ENCODE results near the gene CKLF. TPM values are rescaled to one million over a fixed set of nuclear protein-coding genes. Genes with fewer than 3 reads are reported as not detected.
A peak's percentile ranks its signal among the peaks of the same experiment; 100 is the strongest.
"Not testable (repeated sequence)": the region's sequence is repeated elsewhere in the genome, so short reads cannot be mapped to it uniquely, and the experiment has no call there.

The CKLF gene
- total RNA-seq, 1 experiment from 2014 or later = 97.0 TPM

DNA sequence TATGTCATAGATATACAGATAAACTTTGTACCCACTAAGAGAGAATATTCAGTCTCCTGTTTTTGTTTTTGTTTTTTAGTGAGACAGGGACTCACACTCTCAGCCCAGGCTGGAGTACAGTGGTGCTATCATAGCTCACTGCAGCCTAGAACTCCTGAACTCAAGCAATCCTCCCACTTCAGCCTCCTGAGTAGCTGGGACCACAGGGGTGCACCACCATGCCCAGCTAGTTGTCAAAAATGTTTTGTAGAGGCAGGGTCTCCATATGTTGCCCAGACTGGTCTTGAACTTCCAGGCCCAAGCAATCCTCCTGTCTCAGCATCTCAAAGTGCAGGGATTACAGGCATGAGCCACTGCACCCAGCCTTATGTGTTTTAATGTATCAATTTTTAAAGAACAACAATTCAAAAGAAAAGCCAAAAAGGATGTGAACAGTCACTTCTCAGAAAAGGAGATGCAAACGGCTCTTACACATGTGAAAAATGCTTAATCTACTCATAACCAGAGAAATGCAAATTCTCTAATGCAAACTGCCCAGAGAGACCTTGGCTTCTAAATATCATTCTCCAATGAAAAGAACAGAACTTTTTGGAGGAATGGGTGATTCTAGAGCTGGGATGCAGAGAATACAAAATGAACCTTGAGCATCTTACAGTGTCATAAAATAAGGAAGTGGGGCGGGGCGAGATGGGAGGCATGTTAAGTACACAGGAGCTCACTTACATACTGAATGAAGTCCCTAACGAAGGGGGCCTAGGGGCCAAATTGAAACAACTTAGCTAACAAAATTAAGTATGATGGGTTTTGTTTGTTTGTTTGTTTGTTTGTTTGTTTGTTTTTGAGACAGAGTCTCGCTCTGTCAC, 44.8 kb downstream of the CKLF start:
- DNase-seq (ENCODE audit: low spot score) = no peak

DNA sequence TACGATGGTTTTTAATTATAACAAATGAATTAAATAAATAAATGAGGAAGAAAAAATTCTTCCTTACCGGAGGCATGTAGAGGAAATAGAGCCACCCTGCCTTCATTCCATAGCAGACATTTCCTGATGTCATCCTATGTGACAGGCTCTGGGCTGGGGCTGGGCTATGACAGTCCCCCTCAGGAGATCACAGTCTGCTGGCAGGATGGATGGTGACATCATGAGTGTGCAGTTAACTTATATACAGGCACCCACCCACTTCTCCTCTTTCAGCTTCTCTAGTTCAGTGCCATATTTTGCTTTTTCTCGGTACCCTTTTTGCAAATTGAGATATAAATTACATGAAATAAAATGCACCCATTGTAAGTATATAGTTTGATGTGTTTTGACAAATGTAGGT, 45.7 kb downstream of the CKLF start:
- no peak for DNase-seq (ENCODE audit: low spot score)

DNA sequence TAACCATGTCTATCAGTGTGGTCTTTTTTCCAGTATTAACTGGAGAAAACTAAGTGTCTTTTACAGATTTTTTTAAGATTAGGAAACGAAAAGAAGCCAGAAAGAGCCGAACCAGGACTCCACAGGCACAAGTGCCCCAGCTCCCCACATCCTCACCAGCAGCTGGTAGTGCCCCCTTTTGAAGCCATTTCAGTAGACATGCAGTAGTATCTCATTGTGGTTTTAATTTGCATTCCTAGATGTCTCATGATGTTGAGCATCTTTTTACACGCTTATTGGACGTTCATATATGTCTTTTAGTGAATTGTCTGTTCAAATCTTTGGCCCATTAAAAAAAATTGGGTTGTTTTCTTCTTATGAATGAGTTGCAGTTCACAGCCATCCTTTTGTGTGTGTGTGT, 47.4 kb downstream of the CKLF start:
- DNase-seq (ENCODE audit: low spot score) = no peak

DNA sequence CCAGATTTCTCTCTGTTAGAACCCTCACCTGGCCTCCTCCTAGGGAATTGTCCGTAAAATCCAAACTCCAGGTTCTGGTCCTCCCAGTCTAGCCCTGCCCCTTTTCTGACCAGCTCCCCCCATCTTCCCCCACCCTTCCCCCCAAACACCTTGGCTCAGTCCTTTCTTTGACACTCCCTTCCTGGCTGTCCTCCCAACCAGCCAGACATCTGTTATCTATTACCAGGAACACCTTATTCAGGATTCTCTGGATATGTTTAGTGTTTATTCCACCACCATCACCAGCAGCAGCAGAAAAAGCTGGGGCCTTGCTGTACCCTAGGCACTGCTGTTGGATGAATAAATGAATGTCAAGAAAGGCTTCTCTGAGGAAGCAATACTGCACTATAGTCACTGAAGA, 48.1 kb downstream of the CKLF start:
- DNase-seq (ENCODE audit: low spot score) = no peak

DNA sequence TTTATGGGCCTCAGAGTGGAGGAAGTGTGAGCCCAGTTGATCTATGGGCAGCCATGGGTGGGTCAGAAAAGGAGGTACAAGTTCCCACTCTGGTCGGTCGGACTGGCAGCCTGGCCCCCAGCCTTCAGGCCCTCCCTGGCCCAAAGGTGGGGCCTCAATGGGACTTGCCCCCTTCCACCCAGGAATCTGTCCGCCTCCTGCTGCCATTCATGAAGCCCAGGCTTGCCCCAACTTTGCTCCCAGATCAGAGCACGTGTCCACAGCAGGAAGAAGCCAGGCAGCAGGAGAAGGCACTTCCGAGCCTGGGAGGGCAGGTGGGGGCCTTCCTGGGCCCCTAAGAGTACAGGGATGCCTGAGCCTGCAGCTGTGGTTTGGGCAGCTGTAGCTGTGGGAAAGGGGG, 49.1 kb downstream of the CKLF start:
- no peak for DNase-seq (ENCODE audit: low spot score)

DNA sequence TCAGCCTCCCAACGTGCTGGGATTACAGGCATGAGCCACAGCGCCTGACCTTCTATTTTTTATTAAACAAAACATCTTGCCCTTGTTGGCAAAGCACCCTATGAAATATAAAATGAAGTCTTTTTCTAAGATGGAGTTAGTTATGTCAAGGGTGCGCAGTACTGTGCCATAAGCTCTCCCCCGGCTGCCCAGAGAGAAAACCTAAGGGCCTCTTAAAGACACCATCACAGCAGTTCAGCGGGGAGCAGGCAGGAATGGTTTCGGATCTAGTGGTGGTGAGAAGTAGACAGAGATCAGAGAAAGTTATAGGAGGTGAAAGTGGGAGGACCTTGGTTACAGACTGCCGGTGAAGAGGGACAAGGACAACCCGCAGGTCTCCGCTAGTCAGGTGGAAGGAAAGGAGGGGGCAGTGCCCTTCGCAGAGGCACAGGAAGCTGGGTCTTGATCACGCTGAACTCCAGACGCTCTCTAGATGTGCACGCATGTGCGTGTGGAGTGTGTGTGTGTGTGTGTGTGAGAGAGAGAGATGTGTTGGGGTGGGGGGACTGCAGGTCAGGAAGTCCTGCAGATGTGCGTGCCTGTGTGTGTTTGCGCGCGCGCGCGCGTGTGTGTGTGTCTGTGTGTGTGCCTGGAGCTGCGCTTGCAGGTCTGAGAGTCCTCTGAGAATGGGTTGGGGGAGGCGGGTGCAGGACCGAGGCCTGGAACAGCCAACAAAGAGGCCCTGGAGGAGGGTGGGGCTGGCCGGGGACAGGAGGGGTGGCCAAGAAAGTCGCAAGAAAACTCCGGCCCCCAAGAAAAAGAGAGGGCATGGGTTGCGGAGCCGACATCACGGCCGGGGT, 51.4 kb downstream of the CKLF start:
- peak; percentile 15 for DNase-seq (ENCODE audit: low spot score)

DNA sequence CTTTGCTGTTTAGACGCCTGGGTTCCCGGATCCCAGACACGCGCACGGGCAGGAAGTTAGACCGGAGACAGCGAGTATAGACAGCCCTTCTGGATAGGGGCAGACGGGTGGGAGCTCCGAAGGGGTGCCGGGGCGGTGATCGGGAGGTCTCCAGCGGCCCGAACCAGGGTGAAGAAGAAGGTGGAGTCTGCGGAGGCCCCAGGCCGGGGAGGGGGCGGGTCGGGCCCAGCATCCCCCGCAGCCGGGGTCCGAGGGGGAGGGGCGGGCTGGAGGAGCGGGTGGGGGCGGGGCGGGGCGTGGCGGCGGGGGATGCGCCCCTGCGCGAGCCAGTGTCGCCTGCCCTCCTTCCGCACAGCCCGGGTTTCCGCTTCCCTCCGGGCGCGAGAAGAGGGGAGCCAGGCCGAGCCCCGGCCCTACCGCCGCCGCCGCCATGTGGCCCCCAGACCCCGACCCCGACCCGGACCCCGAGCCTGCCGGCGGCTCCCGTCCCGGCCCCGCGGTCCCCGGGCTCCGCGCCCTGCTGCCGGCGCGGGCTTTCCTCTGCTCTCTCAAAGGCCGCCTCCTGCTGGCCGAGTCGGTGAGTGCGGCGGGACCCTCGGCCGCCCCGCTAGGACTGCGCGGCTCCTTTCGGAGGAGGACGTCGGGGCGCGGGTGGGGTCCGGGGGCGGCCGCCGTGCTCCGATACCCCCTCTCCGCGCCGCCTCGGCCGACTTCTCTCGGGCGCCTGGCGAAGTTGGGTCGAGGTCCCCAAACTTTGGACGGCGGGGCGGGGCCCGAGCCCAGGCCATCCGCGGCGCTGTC, 52.2 kb downstream of the CKLF start, which contains the start of gene CMTM3:
CMTM3 (plus strand) TSS at position 329 of the 801 bp plus-strand sequence; CDS start at position 431, 102 bp downstream.
- peak; percentile 33 for DNase-seq (ENCODE audit: low spot score)

DNA sequence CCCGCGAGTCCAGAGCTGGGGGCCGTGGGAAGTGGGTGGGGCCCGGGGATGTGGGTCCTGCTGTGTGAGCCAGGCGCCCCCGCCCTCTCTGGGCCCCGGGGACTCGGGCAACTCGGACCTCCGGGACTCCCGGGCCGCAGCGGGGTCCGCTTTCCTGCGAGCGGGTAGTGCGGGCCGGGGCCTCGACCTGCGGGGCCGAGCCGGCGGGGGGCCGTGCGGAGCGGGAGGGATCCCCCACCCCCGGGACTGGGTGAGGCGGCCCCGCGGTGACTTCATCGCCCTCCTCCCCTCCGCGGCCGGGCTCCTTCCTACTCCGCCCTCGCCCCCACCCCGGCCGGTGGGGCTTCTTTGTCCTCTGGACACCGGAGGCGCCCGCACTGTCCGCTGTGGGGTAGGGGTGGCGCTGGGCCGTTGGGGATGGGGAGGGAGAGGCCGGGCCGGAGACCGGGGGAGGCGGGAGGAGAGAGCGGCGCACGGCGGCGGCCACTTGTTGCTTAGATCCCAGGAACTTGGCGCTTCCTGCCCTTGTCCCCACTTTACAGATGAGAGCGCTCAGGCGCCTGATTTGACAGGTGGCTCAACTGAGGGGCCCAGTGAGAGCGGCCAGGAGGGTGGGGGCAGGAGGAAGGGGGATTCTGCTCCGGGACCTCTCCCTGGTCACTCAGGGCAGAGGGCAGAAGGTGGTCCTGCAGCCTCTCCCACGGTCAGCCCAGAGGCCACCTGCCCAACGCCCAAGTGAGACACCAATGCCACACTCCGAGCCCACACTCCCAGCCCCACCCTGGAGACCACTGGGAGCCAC, 53.0 kb downstream of the CKLF start:
- DNase-seq (ENCODE audit: low spot score) = peak; percentile 40

DNA sequence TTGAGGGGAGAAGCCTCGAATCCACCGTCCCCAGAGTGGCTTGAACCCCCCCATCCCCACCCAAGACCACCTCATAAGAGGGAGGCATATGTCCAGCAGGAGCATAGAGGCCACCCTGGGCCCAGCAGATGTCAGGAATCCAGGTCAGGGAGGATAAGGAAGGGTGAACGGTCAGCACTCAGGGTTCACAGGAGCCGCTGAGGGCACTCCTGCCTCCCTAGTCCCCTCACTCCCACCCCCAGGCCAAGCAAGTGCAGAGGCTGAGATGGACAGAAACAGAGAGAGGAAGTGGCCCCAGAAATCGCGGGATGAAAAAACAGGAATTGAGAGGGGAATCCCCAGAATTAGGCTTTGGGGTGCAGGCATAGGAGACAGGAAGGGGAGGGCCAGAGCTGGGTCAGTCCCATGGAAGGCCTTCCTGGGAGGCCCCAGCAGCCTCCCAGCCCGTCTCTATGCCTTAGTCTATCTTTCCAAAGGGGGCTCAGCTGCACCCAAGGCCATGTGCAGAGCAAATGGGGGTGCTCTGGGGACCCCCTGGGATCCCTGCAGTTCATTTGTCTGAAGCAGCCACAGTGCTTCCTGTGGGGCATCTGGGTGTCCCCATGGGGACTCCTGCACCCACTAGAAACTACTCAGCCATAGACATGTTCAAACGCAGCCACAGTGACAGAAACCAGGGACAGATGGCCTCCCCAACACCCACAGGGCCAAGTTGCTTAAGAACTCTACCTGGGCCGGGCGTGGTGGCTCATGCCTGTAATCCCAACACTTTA, 53.8 kb downstream of the CKLF start:
- DNase-seq (ENCODE audit: low spot score) = no peak

DNA sequence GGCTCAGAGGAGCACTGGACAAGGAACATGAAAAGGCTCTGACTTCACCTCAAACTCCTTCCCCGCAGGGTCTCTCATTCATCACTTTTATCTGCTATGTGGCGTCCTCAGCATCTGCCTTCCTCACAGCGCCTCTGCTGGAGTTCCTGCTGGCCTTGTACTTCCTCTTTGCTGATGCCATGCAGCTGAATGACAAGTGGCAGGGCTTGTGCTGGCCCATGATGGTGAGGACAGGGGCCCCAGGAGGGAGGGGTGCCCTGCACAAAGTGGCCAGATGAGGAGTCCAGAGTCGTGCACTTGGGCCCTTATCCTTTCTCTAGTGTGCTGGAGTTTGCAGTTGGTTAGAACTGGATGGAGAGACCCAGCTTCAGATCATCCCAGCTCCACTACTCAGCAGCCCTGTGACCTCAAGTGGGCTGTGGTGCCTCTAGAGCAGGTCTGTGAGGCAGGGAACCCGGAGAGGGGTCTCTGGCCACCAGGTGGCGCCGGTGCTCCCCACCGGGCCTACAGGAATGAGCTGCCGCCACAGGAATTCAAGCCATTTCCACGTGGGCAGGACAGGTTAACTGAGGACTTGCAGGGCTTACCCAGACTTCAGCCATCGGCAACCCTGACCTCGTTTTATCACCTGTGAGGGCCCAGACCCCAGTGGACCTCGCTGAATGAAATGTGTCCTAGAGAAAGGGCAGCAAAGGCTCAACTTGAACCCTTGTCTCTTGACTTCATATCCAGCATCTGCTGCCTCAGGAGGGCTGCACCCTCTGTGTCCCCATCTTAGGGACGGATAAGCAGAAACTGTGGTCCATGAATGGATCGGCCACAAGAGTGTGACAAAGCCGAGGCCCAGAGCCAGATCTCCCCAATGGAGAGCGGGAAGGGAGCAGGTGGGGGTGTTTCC, 56.1 kb downstream of the CKLF start:
- DNase-seq (ENCODE audit: low spot score) = peak; percentile 93

DNA sequence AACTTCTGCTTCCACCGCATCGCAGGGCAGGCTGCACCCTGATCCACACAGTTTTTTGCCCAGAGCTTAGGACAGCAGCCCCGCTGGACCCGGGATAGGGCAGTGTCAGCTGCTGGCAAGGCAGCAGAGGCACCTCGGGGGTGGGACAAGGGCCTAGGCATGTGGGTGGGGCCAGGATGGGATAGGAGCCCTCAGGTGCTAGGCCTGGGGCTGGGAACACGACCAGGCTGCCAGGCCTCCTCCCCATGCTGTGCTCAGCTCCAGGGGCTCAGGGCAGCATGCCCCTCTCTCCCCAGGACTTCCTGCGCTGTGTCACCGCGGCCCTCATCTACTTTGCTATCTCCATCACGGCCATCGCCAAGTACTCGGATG, 56.7 kb downstream of the CKLF start:
- no peak for DNase-seq (ENCODE audit: low spot score)

DNA sequence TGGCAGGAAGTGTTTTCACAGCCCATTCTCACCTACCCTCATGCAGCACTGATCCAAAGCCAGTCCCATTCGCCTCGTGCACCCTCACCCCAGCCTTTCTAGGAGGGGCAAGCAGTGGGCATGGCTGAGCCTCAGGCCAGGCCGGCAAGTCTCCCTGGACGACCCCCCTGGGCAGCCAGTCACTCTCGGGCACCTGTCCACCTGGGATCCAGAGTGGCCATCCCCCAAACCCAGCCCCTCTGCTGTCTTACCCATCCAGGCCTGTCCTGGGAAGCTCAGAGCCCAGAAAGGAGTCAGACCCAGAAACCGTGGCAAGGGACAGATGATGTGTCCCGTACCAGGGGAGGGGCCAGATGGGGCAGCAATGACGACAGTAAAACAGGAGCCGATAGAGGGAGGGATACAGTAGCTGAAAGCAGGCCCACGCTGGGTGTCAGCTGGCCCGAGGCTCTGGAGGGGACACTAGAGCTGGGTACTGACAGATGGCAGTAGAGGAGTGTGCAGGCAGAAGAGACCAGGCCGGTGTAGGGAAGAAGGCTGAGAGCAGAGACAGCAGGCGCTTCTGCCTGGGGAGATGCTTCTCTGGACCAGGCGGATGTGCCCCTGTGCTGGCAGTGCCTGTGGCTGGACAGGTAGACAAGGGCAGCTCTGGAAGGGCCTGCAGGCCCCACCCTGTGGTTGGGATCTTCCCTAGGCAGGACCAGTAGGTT, 57.9 kb downstream of the CKLF start:
- DNase-seq (ENCODE audit: low spot score) = no peak

DNA sequence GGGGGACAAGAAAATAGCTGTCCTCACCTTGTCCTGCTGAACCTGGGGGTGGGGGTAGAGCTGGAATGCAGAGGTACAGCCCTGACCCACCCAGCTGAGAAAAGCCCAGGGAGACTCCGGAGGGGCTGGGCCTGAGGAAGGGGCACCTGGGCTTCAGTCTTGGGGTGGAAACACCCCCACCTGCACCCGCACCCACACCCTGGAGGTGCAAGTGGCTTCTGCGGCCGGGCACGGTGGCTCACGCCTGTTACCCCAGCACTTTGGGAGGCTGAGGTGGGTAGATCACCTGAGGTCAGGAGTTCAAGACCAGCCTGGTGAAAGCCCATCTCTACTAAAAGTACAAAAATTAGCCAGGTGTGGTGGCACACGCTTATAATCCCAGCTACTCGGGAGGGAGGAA, 59.5 kb downstream of the CKLF start:
- not testable (repeated sequence) for DNase-seq (ENCODE audit: low spot score)

DNA sequence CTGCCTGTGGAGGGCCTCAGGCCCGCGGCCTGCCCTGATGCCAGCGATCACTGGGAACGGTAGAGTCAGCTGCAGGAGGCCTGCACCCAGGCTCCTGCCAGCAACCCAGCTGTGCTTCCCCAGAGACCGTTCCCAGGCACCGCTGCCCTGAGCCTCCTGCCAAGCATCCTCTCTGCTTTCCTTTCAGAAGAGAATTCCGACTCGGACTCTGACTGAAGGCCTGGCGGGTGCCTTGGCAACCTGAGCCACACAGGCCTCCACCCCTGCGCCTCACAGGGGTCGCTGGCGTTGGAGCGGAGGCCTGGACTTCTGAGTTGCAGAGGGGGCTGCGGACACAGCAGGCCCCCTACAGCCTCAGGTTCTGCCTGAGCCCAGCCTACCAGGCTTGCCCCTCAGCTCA, 60.0 kb downstream of the CKLF start:
- DNase-seq (ENCODE audit: low spot score) = no peak

DNA sequence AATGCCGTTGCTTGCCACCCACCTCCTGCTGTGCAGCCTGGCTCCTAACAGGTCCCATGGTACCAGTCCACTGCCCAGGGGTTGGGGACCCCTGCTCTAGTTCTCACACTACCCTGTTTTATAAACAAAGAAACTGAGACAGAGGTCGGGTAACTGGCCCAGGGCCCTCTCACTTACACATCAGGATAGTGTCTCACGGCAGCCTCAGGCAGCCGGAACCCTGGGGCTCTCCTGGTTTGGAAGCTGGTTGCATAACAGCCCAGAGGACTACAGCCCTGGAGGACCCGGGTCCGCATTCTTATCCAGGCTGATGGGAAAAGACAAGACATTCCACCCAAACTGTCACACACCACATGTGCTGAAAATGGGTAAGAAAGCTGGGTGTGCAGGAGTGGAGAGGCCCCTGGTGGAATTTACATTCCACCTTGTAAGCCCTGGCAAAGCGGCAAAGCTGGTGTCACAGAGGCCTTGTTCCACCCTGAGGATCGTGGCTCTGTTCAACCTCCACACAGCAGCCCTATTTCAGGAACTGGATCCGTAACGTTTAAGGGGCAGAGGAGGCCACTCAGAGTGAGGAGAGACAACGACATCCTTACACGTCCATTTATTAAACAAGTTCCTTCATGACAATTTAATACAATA, 61.9 kb downstream of the CKLF start:
- no peak for DNase-seq (ENCODE audit: low spot score)
